ENCODE results near the gene WDR45B. TPM values are rescaled to one million over a fixed set of nuclear protein-coding genes. Genes with fewer than 3 reads are reported as not detected.

Gene WDR45B
- total RNA-seq, 2 donors from 2014 or later: 97.8 to 146 TPM

- Histone ChIP-seq H3K27me3 (replicated peaks; ENCODE audit: insufficient read depth) (no peaks in the 10 kb centered on the region), H3K27ac (no peak overlapping the region), H3K4me3 (no peak overlapping the region), H3K36me3 (no peaks in the 10 kb centered on the region), H3K9me3 (no peaks in the 10 kb centered on the region), H3K4me1 (replicated peaks) (no peaks in the 10 kb centered on the region)
- 76% methylated on average over 6 of the region's 6 CpGs for WGBS
- intact Hi-C loops (cut with DNase I): loop anchor here (5.0 kb wide), 1 partner anchor 111 kb away; no protein-coding TSS in a partner anchor
- DNase-seq (ENCODE audit: low spot score): no peak
- no peak for TF ChIP-seq POLR2A (IDR thresholded peaks at IDR 0.05)
- TF ChIP-seq CTCF (IDR thresholded peaks at IDR 0.05): no peak
Observed at GRCh38 chr17:82665891-82666290, 17.6 kb upstream of the WDR45B start.

GRCh38 chr17:82665217-82665616 lies 17.0 kb upstream of the WDR45B start:
- 90% methylated on average over 11 of the region's 11 CpGs for WGBS
- no peak for TF ChIP-seq POLR2AphosphoS5 (IDR thresholded peaks at IDR 0.05)
- TF ChIP-seq POLR2A (IDR thresholded peaks at IDR 0.05): no peak
- no peak for TF ChIP-seq CTCF (IDR thresholded peaks at IDR 0.05)
- Histone ChIP-seq H3K27me3 (replicated peaks; ENCODE audit: insufficient read depth) (no peaks in the 10 kb centered on the region), H3K9me3 (no peaks in the 10 kb centered on the region), H3K4me1 (replicated peaks) (no peaks in the 10 kb centered on the region), H3K4me3 (no peak overlapping the region), H3K36me3 (no peaks in the 10 kb centered on the region), H3K27ac (no peak overlapping the region)
- intact Hi-C loops (cut with DNase I): loop anchor here (5.0 kb wide), 1 partner anchor 112 kb away; no protein-coding TSS in a partner anchor
- no peak for DNase-seq (ENCODE audit: low spot score)

- Histone ChIP-seq H3K27me3 (replicated peaks; ENCODE audit: insufficient read depth) (no peaks in the 10 kb centered on the region), H3K9me3 (no peaks in the 10 kb centered on the region), H3K4me1 (replicated peaks) (no peaks in the 10 kb centered on the region), H3K4me3 (no peak overlapping the region), H3K27ac (no peak overlapping the region), H3K36me3 (no peaks in the 10 kb centered on the region)
- DNase-seq (ENCODE audit: low spot score): no peak
- no peak for TF ChIP-seq CTCF (IDR thresholded peaks at IDR 0.05)
- TF ChIP-seq POLR2A (IDR thresholded peaks at IDR 0.05): no peak
- no peak for TF ChIP-seq POLR2AphosphoS5 (IDR thresholded peaks at IDR 0.05)
- 77% methylated on average over 22 of the region's 22 CpGs for WGBS
- intact Hi-C loops (cut with DNase I): loop anchor here (5.0 kb wide), 1 partner anchor 113 kb away; no protein-coding TSS in a partner anchor
Observed at GRCh38 chr17:82664701-82665182, 16.5 kb upstream of the WDR45B start.

- Histone ChIP-seq H3K4me1 (replicated peaks) (no peaks in the 10 kb centered on the region), H3K27me3 (replicated peaks; ENCODE audit: insufficient read depth) (no peaks in the 10 kb centered on the region), H3K9me3 (no peaks in the 10 kb centered on the region), H3K36me3 (no peaks in the 10 kb centered on the region), H3K27ac (no peak overlapping the region), H3K4me3 (no peak overlapping the region)
- intact Hi-C loops (cut with DNase I): no loop called here
- no peak for TF ChIP-seq POLR2A (IDR thresholded peaks at IDR 0.05)
- TF ChIP-seq CTCF (IDR thresholded peaks at IDR 0.05): no peak
- no peak for TF ChIP-seq POLR2AphosphoS5 (IDR thresholded peaks at IDR 0.05)
- DNase-seq (ENCODE audit: low spot score): no peak
- WGBS: 92% methylated on average over 13 of the region's 17 CpGs
Observed at GRCh38 chr17:82664276-82664575, 16.0 kb upstream of the WDR45B start.

- no peaks in the 10 kb centered on the region for H3K36me3 ChIP-seq
- TF ChIP-seq CTCF (IDR thresholded peaks at IDR 0.05): no peak
- no peak for TF ChIP-seq POLR2AphosphoS5 (IDR thresholded peaks at IDR 0.05)
- no peak for TF ChIP-seq POLR2A (IDR thresholded peaks at IDR 0.05)
- no peaks in the 10 kb centered on the region for H3K27me3 ChIP-seq (replicated peaks; ENCODE audit: insufficient read depth)
- intact Hi-C loops (cut with DNase I): no loop called here
- H3K9me3 ChIP-seq: no peaks in the 10 kb centered on the region
- WGBS: 84% methylated on average over 22 of the region's 39 CpGs
- no peaks in the 10 kb centered on the region for H3K4me1 ChIP-seq (replicated peaks)
- no peak overlapping the region for H3K27ac ChIP-seq
- no peak overlapping the region for H3K4me3 ChIP-seq
- no peak for DNase-seq (ENCODE audit: low spot score)
Observed at GRCh38 chr17:82663381-82664275, 15.4 kb upstream of the WDR45B start.

Measured in prostate gland (tissue), 2 donors.